Ishikawa (cell line): ENCODE measurements around the gene CTAG2.

Experiments used
- EGR1 ChIP-seq: IDR thresholded peaks from 2 replicates; pipeline ENCODE4 v1.6.1; 2012
- EP300 ChIP-seq: IDR thresholded peaks from 2 replicates; pipeline ENCODE4 v1.6.1; 2012; ENCODE audit warnings: borderline replicate concordance
- FOXM1 ChIP-seq: IDR thresholded peaks from 2 replicates; pipeline ENCODE4 v1.6.1; 2012; ENCODE audit warnings: low read depth, borderline replicate concordance
- RAD21 ChIP-seq: IDR thresholded peaks from 2 replicates; pipeline ENCODE4 v1.6.1; 2012; ENCODE audit warnings: low read depth
- TCF12 ChIP-seq: IDR thresholded peaks from 2 replicates; pipeline ENCODE4 v1.6.1; 2012; ENCODE audit warnings: low read depth
- ZBTB7A ChIP-seq: IDR thresholded peaks from 2 replicates; pipeline ENCODE4 v1.6.1; 2012; ENCODE audit warnings: low read depth

GRCh38 chrX:154661899-154662298 is 8.5 kb upstream of the CTAG2 start:
- TF ChIP-seq FOXM1 (no peak), RAD21 (no peak), EGR1 (no peak), TCF12 (no peak), EP300 (no peak), ZBTB7A (no peak)
